GM12801 (cell line): ENCODE results near the gene RFX5.

Experiments
- TF ChIP-seq, protein P1 (sequence below): IDR thresholded peaks from one replicate; pipeline ENCODE4 v1.5.1; 2011; ENCODE audit warnings: control low read depth; ENCODE audit not compliant: insufficient read length; ENCODE audit errors: extremely low read depth

RFX5 gene

DNA sequence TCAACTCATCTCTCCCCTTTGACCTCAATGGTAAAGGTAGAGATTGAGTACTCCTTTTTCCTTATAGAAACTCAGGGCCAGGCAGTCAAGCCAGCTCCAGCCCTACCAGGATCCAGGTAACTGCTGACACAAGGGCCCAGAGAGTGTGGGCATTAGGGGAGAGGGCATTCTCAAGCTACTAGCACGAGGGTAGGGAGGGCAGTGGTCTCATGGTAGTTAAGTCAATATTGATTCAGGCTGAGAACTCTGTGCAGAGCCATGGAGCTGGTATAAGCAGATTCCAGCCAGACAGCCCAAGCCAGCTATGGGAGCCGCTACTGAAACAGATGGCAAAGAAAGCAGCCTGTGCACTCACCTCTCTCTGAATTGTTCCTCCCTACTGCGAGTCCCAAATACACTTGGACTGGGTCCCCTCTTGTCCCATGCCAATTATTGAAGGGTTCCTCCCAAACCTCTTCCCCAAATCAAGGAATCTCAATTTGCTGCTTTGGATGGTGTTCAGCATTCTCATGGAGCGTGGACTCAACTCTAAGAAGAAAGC lies 22.6 kb downstream of the RFX5 start:
- TF ChIP-seq, protein P1, sequence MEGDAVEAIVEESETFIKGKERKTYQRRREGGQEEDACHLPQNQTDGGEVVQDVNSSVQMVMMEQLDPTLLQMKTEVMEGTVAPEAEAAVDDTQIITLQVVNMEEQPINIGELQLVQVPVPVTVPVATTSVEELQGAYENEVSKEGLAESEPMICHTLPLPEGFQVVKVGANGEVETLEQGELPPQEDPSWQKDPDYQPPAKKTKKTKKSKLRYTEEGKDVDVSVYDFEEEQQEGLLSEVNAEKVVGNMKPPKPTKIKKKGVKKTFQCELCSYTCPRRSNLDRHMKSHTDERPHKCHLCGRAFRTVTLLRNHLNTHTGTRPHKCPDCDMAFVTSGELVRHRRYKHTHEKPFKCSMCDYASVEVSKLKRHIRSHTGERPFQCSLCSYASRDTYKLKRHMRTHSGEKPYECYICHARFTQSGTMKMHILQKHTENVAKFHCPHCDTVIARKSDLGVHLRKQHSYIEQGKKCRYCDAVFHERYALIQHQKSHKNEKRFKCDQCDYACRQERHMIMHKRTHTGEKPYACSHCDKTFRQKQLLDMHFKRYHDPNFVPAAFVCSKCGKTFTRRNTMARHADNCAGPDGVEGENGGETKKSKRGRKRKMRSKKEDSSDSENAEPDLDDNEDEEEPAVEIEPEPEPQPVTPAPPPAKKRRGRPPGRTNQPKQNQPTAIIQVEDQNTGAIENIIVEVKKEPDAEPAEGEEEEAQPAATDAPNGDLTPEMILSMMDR: no peak

DNA sequence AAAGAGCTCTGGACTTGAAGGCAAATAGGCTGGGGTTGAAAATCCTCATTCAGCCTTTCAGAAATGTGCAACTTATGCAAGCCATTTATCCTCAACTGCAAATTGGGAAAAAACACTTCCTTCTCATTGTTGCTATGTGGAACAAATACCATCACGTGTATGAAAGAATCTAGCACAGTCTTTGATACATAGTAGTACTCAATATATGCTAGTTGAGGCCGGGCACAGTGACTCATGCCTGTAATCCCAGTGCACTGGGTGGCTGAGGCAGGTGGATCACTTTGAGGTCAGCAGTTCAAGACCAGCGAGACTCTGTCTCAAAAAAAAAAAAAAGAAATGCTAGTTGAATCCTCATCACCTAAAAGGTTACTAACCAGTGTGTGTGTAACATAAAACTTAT lies 28.1 kb downstream of the RFX5 start:
- TF ChIP-seq, protein P1: no peak

DNA sequence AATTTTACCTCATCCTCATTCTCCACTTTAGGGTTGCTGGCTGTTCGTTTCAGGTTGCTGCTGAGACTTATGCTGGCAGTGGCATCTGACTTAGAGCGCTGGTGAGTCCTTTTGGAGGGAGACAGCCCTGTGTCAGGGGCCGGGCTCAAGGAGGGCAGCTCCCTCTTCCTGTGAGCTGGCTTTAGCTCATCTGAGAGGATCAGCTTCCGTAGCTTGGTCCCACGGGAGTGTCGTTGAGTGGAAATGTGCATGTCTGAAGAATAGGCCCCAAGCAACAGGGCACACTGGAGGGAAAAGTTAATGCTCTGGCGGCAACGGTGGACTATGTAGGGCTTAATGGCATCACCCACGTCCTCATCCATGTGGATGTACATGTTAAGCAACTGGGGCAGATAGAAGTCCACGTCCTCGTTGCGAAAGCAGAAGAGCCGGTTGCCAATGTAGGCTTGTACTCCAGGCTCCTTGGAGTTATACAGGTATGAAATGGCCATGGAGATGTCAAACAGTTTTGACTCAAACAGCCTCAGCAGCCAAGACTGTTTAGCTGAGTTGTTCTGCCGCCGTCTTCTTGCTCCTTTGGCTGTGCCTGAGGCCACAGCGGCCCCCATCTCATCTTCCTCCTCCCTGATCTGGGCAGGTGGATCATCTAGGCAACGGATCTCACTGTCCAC lies 31.4 kb downstream of the RFX5 start:
- TF ChIP-seq, protein P1: no peak

DNA sequence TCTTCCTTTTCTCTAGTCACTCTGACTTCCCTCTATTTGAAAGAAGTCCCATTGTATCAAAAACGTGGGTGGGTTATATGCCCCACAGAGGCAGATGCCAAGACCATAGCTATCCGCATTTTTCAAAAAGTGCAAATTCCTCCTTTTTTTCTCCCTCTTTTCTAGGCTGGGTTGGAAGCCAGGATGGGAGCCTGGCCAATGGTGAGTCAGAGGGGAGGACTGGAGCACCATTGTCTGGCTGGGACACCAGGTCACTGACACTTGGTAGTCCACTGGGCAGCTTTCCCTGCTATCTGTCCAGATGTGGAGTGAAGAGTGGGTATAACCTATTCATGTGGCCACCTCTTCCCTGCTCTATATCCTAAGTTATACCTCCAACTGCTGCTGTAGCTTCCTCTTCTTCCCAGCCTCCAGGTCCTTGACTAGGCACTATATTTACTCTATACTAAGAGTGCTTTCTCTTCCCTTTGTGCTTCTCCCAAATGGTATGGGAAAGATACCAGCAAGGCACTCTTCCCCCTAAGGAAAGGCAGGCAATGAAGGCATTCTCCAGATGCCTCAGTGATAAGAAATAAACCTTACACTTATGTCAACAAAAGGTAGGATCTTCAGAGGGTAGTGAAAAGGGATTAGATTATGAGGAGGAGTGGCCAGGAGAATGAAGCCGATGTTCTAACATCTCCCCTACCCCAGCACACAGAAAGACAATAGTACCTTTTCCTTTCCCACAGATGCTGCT lies 32.7 kb downstream of the RFX5 start:
- TF ChIP-seq, protein P1: no peak

DNA sequence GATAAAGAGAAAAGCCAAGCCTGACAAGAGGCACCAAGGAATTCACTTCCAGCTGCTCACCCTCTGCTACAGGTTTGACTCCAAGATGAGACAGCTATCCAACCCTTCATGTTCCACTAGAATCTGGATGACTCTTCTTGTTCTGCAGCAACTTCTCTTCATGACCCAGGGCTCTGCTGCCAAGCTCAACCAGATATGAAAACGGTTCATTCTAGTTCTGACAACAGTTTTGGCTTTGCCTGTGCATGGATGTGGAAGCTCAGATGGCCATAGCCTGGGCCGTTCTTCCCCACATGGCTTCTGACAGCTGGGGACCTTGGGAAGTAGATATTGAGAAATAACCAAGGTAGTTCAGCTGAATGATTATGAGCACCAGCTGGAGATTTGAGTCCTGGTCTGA lies 33.6 kb downstream of the RFX5 start:
- TF ChIP-seq, protein P1: no peak

DNA sequence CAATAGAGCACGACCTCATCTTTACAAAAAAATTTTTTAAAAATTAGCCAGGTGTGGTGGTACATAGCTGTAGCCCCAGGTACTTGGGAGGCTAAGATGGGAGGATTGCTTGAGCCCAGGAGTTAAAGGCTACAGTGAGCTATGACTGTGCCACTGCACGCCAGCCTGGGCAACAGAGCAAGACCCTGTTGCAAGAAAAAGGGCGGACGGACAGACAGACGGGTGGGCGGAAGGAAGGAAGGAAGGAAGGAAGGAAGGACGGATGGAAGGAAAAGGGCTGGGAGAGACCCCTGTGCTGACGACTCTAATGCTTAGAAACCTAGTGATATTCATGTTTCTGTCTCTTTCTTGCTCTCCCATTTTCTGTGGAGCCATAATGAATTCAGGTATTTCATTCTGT lies 34.2 kb downstream of the RFX5 start:
- TF ChIP-seq, protein P1: no peak

DNA sequence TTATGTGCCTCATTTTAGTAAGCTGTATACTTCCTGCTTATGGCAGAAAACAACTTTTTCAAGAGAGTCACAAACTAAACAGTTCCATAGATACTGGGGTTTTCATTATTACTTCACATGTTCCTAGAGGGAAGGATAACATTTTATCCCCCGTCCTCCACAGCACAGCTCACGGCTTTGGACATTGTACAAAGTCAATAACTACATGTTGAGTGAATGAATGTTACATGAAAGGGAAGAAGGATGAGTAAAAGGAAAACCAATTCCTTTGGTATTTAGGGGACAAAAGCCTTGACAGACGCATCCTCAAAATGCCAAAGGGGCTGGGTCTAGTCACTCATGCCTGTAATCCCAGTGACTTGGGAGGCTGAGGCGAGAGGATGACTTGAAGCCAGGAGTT lies 34.6 kb downstream of the RFX5 start:
- TF ChIP-seq, protein P1: no peak
